GM12892 (cell line): ENCODE data around the gene ASIC2.

Experiments
- POLR2A ChIP-seq: IDR thresholded peaks from 2 replicates; pipeline ENCODE4 v1.6.1; 2011; ENCODE audit warnings: low read depth, low read length, control low read depth
- TAF1 ChIP-seq: IDR thresholded peaks from 2 replicates; pipeline ENCODE4 v1.6.1; 2011; ENCODE audit warnings: low read depth, mild to moderate bottlenecking, control low read depth, low read length, borderline replicate concordance

DNA sequence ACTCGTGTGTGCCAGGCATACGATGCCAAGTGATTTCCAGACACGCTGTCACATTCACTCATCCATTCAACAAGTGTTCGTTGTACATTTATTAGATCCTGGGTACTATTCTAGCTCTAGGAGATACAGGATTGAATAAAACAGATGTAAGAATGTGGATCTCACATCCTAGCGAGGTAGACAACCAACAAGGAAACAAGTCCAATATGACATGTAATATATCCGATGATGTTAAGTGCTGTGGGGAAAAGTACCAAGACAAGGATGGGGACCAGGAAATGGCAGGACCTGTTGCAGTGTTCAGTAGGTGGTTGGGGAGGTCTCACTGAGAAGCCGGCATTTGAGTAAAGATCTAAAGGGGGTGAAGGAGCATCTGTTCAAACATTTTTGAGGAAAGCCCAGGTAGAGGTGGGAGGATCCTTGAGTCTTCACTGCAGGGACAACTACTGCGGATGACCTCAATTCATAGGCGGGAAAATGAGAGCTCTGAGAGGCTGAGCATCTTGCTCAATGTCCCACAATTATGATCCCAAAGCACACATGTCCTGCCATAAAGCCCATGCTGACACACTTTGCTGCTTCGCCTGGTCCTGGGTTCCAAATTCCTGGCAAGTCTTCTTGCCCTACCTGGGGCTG is 129.4 kb downstream of the ASIC2 start:
- TF ChIP-seq POLR2A (no peak), TAF1 (no peak)
